GM12874 (cell line): ENCODE measurements around the gene FAM221A.

Source experiments
- CTCF ChIP-seq: IDR thresholded peaks from 2 replicates; pipeline ENCODE4 v1.5.1; 2011; ENCODE audit warnings: low read depth, mild to moderate bottlenecking, control low read depth, low read length, moderate library complexity; ENCODE audit not compliant: insufficient read depth

Gene FAM221A

GRCh38 chr7:23661385-23661784 lies 18.6 kb upstream of the FAM221A start:
- TF ChIP-seq CTCF: no peak

- TF ChIP-seq CTCF: no peak
These were observed 17.6 kb upstream of the FAM221A start for GRCh38 chr7:23662124-23662983.

DNA sequence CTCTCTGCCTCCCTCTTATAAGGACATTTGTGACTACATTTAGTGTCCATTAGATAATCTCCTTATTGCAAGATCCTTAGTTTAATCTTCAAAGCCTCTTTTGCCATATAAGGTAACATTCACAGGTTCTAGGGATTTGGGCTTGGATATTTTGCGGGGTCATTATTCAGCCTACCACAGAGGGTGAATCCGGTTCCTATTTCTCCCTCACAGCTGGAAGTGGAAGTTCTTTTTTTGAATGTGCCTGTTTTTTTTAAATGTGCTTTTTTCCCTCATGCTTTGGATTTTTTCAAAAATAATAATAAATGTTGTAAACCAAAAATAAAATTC lies 17.1 kb upstream of the FAM221A start:
- no peak for TF ChIP-seq CTCF

DNA sequence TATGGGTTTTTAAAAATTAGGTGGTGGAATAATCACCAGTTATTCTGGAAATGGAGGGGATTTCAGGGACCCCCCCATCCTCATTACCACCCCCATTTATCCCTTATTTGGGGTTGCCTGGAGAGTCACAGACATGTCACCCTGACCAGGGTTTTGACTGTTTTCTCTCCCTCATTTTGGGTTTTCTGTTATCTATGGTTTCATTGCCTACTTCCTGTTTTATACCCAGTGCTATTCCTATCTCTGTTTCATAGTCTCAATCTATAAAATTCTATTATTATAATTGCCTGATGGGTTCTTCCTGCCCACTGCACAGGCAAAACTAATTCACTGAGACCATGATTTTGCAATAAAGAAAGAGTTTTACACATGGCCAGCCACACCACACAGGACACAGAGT lies 15.9 kb upstream of the FAM221A start:
- TF ChIP-seq CTCF: no peak

- TF ChIP-seq CTCF: no peak
These were observed 8.0 kb upstream of the FAM221A start for GRCh38 chr7:23672033-23672432.

GRCh38 chr7:23680414-23681405 lies 711 bp downstream of the FAM221A start:
- no peak for TF ChIP-seq CTCF

DNA sequence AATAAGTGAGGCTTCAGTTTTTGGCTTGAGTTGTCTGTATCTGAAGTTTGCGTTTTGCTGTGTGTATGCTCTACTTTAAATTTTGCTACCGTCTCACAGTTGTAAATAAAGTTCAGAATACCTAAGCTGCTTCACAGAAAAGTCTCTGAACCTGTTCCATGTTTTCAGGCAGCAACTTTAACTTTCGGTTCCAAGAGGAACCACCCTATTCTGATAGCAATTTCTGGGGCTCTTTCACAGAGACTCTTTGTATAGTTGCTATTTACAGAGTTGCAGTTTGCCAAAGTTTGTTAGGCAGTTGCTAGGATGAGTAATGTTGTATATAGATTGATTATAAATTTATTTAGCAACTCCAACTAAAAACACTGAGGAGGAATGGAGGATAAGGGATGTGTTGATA lies 5.7 kb downstream of the FAM221A start:
- no peak for TF ChIP-seq CTCF
